GM12864 (cell line): Measurements from ENCODE around the gene IPCEF1.

ENCODE experiments used
- DNase-seq: peaks from one replicate; pipeline ENCODE4 v3.0.0-alpha.2; 2011; ENCODE audit warnings: low read depth
- H3K4me3 ChIP-seq: 2 replicates; pipeline ENCODE4 v1.5.1; 2011; ENCODE audit warnings: mild to moderate bottlenecking, low read depth, low read length, control low read depth
- TF ChIP-seq, protein P1 (sequence below): IDR thresholded peaks from 2 replicates; pipeline ENCODE4 v1.5.1; 2011; ENCODE audit warnings: low read depth, mild to moderate bottlenecking, moderate library complexity, low read length, control low read depth, inconsistent platforms; ENCODE audit errors: missing control alignments

IPCEF1 gene

GRCh38 chr6:154138793-154139192 is 217.8 kb downstream of the IPCEF1 start:
- DNase-seq: no peak
- TF ChIP-seq, protein P1, sequence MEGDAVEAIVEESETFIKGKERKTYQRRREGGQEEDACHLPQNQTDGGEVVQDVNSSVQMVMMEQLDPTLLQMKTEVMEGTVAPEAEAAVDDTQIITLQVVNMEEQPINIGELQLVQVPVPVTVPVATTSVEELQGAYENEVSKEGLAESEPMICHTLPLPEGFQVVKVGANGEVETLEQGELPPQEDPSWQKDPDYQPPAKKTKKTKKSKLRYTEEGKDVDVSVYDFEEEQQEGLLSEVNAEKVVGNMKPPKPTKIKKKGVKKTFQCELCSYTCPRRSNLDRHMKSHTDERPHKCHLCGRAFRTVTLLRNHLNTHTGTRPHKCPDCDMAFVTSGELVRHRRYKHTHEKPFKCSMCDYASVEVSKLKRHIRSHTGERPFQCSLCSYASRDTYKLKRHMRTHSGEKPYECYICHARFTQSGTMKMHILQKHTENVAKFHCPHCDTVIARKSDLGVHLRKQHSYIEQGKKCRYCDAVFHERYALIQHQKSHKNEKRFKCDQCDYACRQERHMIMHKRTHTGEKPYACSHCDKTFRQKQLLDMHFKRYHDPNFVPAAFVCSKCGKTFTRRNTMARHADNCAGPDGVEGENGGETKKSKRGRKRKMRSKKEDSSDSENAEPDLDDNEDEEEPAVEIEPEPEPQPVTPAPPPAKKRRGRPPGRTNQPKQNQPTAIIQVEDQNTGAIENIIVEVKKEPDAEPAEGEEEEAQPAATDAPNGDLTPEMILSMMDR: no peak
- H3K4me3 ChIP-seq: no peak overlapping the region

- no peak for DNase-seq
- no peak overlapping the region for H3K4me3 ChIP-seq
- TF ChIP-seq, protein P1: no peak
These were observed 222.0 kb downstream of the IPCEF1 start for GRCh38 chr6:154134471-154135147.

- TF ChIP-seq, protein P1: no peak
These were observed 228.9 kb downstream of the IPCEF1 start for GRCh38 chr6:154127657-154128056.

DNA sequence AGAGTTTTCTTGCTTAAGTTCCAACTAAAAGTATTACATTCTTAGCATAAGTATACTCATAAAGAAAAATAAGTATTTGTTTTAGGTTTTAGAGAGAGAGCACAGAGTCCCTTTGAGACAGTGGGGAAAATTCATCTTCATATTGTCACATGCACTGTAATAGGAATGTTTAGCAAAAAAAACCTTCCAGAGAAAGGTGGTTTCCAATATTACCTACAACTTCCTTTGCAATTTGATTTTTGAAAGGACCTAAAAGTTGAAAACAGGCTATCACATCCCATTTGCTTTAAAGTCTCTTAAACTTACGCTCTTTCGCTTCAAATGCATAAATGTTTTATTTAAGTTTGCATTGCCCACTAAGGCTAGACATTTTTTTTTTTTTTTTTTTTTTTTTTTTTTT is 231.2 kb downstream of the IPCEF1 start:
- no peak overlapping the region for H3K4me3 ChIP-seq
- TF ChIP-seq, protein P1: no peak
- DNase-seq: no peak

More at GRCh38 chr6:154127657-154128056, 228.9 kb downstream of the IPCEF1 start:
- no peak overlapping the region for H3K4me3 ChIP-seq
- no peak for DNase-seq

GRCh38 chr6:154123155-154123956 is 233.2 kb downstream of the IPCEF1 start:
- no peak for DNase-seq
- H3K4me3 ChIP-seq: no peak overlapping the region
- TF ChIP-seq, protein P1: no peak

DNA sequence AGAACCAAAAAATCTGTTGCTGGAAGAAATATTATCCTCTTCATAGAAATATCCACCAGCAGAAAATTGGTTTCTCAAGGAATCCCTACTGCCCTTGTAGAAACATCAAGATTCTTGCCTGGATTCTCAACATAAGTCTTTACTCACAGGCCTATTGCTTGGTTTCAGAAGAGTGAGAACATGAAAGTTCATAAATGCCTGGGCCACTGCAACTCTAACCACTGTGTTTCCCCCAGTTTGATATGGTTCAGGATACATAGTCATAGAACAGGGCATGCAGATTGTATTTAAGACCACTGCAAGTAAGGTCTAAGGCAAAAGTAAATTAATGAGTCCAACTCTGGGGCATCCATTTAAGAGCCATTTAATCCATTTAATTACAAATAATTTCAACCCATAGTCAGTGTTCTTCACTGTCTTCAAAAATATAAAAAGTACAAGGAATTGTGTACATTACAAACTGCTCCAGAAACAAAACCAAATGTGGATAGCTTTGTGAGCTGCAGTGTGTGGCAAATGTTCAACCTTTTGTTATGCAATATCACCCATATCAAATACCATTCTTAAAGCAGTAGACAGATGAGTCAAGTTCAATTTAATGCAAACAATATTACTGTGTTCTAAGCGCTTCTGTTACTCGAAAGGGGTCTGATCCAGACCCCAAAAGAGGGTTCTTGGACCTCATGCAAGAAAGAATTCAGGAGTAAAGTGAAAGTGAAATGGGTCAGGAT is 234.2 kb downstream of the IPCEF1 start:
- TF ChIP-seq, protein P1: no peak
- no peak for DNase-seq
- no peak overlapping the region for H3K4me3 ChIP-seq
